HEK293 (cell line): ENCODE measurements around the gene SOX5.

Source experiments
- CTCF ChIA-PET: fragments of 350-600 bp; formaldehyde crosslinking; extraction: SDS; loops from one replicate; lab custom pipeline; 2021; ENCODE audit warnings: antibody characterized with exemption; lab: Yijun Ruan, JAX
- POLR2A ChIA-PET: fragments of 300-600 bp; formaldehyde crosslinking; extraction: SDS; loops from one replicate; lab custom pipeline; 2020; ENCODE audit warnings: antibody characterized with exemption, inconsistent platforms; lab: Yijun Ruan, JAX
- H3K27ac ChIP-seq: fragments of 200-500 bp; sonication (Bioruptor generic); 2 replicates; pipeline ENCODE4 v1.5.1; 2014; ENCODE audit warnings: low read depth, low read length, control low read depth, inconsistent platforms; ENCODE audit errors: extremely low read depth
- H3K36me3 ChIP-seq, 2 experiments: fragments of 200-500 bp in 1 of 2; sonication (Bioruptor generic) in 1 of 2; 1 replicate in 1 of 2; 2 replicates in 1 of 2; pipeline ENCODE4 v1.5.1; 2014 to 2017; ENCODE audit warnings: inconsistent platforms in 2 of 2, low read length in 2 of 2; ENCODE audit not compliant: control insufficient read depth in 2 of 2, insufficient read depth in 1 of 2
- H3K4me1 ChIP-seq: fragments of 200-500 bp; sonication (Bioruptor generic); 2 replicates; pipeline ENCODE4 v1.5.1; 2014; ENCODE audit warnings: mild to moderate bottlenecking, low read length, inconsistent platforms; ENCODE audit not compliant: control insufficient read depth, insufficient read depth
- H3K4me3 ChIP-seq: 2 replicates; pipeline ENCODE4 v1.5.1; 2011; ENCODE audit warnings: low read depth, mild to moderate bottlenecking, control low read depth, low read length, moderate library complexity
- H3K9me3 ChIP-seq: fragments of 200-500 bp; sonication (Bioruptor generic); 2 replicates; pipeline ENCODE4 v1.5.1; 2014; ENCODE audit warnings: low read depth, low read length, inconsistent platforms; ENCODE audit not compliant: control insufficient read depth, insufficient read depth
- HOXA7 ChIP-seq: sonication (generic); formaldehyde crosslinking; IDR thresholded peaks from 2 replicates; pipeline ENCODE4 v1.8.1; 2022; ENCODE audit warnings: missing genetic modification reagents, borderline replicate concordance
- PATZ1 ChIP-seq: fragments of 450-650 bp; formaldehyde crosslinking; IDR thresholded peaks from 2 replicates; pipeline ENCODE4 v1.5.1; 2016; ENCODE audit warnings: missing biosample characterization, missing genetic modification characterization
- PBX3 ChIP-seq: sonication (generic); formaldehyde crosslinking; IDR thresholded peaks from 2 replicates; pipeline ENCODE4 v1.8.1; 2022; ENCODE audit warnings: mild to moderate bottlenecking, moderate library complexity, missing genetic modification reagents
- TRIM28 ChIP-seq: IDR thresholded peaks from 2 replicates; pipeline ENCODE4 v1.6.1; 2011; ENCODE audit warnings: low read length, control low read depth, borderline replicate concordance
- YY2 ChIP-seq: fragments of 450-650 bp; formaldehyde crosslinking; IDR thresholded peaks from 2 replicates; pipeline ENCODE4 v1.5.1; 2016; ENCODE audit warnings: missing biosample characterization, missing genetic modification characterization
- ZBTB1 ChIP-seq: fragments of 450-650 bp; formaldehyde crosslinking; IDR thresholded peaks from 2 replicates; pipeline ENCODE4 v1.5.1; 2016; ENCODE audit warnings: missing biosample characterization, missing genetic modification characterization
- ZBTB11 ChIP-seq: fragments of 450-650 bp; formaldehyde crosslinking; conservative IDR thresholded peaks from 2 replicates; pipeline ENCODE4 v1.5.1; 2016; ENCODE audit warnings: low read depth, missing biosample characterization, missing genetic modification characterization
- ZNF121 ChIP-seq: fragments of 450-650 bp; formaldehyde crosslinking; IDR thresholded peaks from 2 replicates; pipeline ENCODE4 v1.5.1; 2016; ENCODE audit warnings: missing biosample characterization, missing genetic modification characterization
- ZNF133 ChIP-seq: fragments of 450-650 bp; formaldehyde crosslinking; IDR thresholded peaks from 2 replicates; pipeline ENCODE4 v1.5.1; 2016; ENCODE audit warnings: missing biosample characterization, missing genetic modification characterization
- ZNF175 ChIP-seq: fragments of 450-650 bp; formaldehyde crosslinking; IDR thresholded peaks from 2 replicates; pipeline ENCODE4 v1.5.1; 2016; ENCODE audit warnings: missing biosample characterization, missing genetic modification characterization
- ZNF184 ChIP-seq: fragments of 450-650 bp; IDR thresholded peaks from 2 replicates; pipeline ENCODE4 v1.5.1; 2018; ENCODE audit warnings: missing biosample characterization, mild to moderate bottlenecking, missing genetic modification characterization
- ZNF26 ChIP-seq: fragments of 450-650 bp; formaldehyde crosslinking; IDR thresholded peaks from 2 replicates; pipeline ENCODE4 v1.5.1; 2016; ENCODE audit warnings: missing biosample characterization, missing genetic modification characterization
- ZNF311 ChIP-seq: fragments of 450-650 bp; formaldehyde crosslinking; IDR thresholded peaks from 2 replicates; pipeline ENCODE4 v1.5.1; 2017; ENCODE audit warnings: missing biosample characterization, missing genetic modification characterization, borderline replicate concordance
- ZNF354C ChIP-seq: fragments of 450-650 bp; formaldehyde crosslinking; IDR thresholded peaks from 2 replicates; pipeline ENCODE4 v1.5.1; 2016; ENCODE audit warnings: missing biosample characterization, missing genetic modification characterization, low read depth, borderline replicate concordance
- ZNF391 ChIP-seq: fragments of 450-650 bp; formaldehyde crosslinking; IDR thresholded peaks from 2 replicates; pipeline ENCODE4 v1.5.1; 2016; ENCODE audit warnings: low read depth, missing biosample characterization, missing genetic modification characterization, borderline replicate concordance
- ZNF394 ChIP-seq: fragments of 450-650 bp; formaldehyde crosslinking; IDR thresholded peaks from 2 replicates; pipeline ENCODE4 v1.5.1; 2016; ENCODE audit warnings: missing biosample characterization, missing genetic modification characterization, mild to moderate bottlenecking, moderate library complexity, borderline replicate concordance
- ZNF473 ChIP-seq: fragments of 450-650 bp; formaldehyde crosslinking; IDR thresholded peaks from 2 replicates; pipeline ENCODE4 v1.5.1; 2017; ENCODE audit warnings: missing biosample characterization, missing genetic modification characterization
- ZNF549 ChIP-seq: fragments of 450-650 bp; IDR thresholded peaks from 2 replicates; pipeline ENCODE4 v1.5.1; 2018; ENCODE audit warnings: missing biosample characterization, missing genetic modification characterization, mild to moderate bottlenecking, inconsistent platforms, moderate library complexity
- ZNF560 ChIP-seq: fragments of 450-650 bp; formaldehyde crosslinking; IDR thresholded peaks from 2 replicates; pipeline ENCODE4 v1.5.1; 2017; ENCODE audit warnings: missing biosample characterization, missing genetic modification characterization, borderline replicate concordance
- ZNF654 ChIP-seq: fragments of 450-650 bp; formaldehyde crosslinking; IDR thresholded peaks from 2 replicates; pipeline ENCODE4 v1.5.1; 2016; ENCODE audit warnings: low read depth, missing biosample characterization, missing genetic modification characterization
- ZNF777 ChIP-seq: fragments of 450-650 bp; formaldehyde crosslinking; IDR thresholded peaks from 2 replicates; pipeline ENCODE4 v1.5.1; 2017; ENCODE audit warnings: missing biosample characterization, missing genetic modification characterization, borderline replicate concordance
- ZNF830 ChIP-seq: fragments of 450-650 bp; IDR thresholded peaks from 2 replicates; pipeline ENCODE4 v1.5.0; 2018; ENCODE audit warnings: missing biosample characterization, missing genetic modification characterization, low read depth, mild to moderate bottlenecking, moderate library complexity
- ZSCAN16 ChIP-seq: fragments of 450-650 bp; formaldehyde crosslinking; IDR thresholded peaks from 2 replicates; pipeline ENCODE4 v1.5.1; 2016; ENCODE audit warnings: missing biosample characterization, missing genetic modification characterization

The SOX5 gene

GRCh38 chr12:23618718-23619117 lies 330.8 kb downstream of the SOX5 start (continued):
- TF ChIP-seq ZNF777 (tag by site-specific recombination), result no peak
- no peak for TF ChIP-seq ZNF391 (tag by site-specific recombination)
- TF ChIP-seq ZNF184 (tag by site-specific recombination), result no peak
- no peak for TF ChIP-seq PBX3 (CRISPR knock-in tag)
- TF ChIP-seq ZNF121 (tag by site-specific recombination), result no peak
- TF ChIP-seq YY2, result no peak
- TF ChIP-seq TRIM28, result no peak
- TF ChIP-seq ZNF830 (tag by site-specific recombination), result no peak
- TF ChIP-seq, all 188 proteins: peak for 0

GRCh38 chr12:23617749-23618148 lies 331.7 kb downstream of the SOX5 start:
- no peak overlapping the region for H3K27ac ChIP-seq

More at GRCh38 chr12:23617749-23618148, 331.7 kb downstream of the SOX5 start:
- H3K4me1 ChIP-seq, result no peaks in the 10 kb centered on the region
- no peaks in the 10 kb centered on the region for H3K9me3 ChIP-seq
- ChIA-PET POLR2A (no interaction called here), CTCF (interaction anchor here (0.6 kb wide), 1 partner anchor 42 kb away, joined by 3 read pairs; no protein-coding TSS in a partner anchor)
- H3K4me3 ChIP-seq, result no peak overlapping the region
- H3K36me3 ChIP-seq, result no peaks in the 10 kb centered on the region
- TF ChIP-seq YY2 (no peak), ZBTB1 (tag by site-specific recombination) (no peak), ZSCAN16 (tag by site-specific recombination) (no peak), ZNF654 (tag by site-specific recombination) (no peak), ZNF26 (tag by site-specific recombination) (no peak), HOXA7 (CRISPR knock-in tag) (no peak), ZNF394 (tag by site-specific recombination) (no peak), ZNF549 (no peak), ZNF830 (tag by site-specific recombination) (no peak), ZBTB11 (tag by site-specific recombination) (no peak), ZNF354C (tag by site-specific recombination) (no peak), ZNF311 (tag by site-specific recombination) (no peak), ZNF133 (tag by site-specific recombination) (no peak), ZNF175 (tag by site-specific recombination) (no peak), PATZ1 (tag by site-specific recombination) (no peak), ZNF560 (no peak), ZNF473 (tag by site-specific recombination) (no peak)
- TF ChIP-seq, all 188 proteins: peak for 0
